Measurements from ENCODE around the gene ITGB4. TPM values are rescaled to one million over a fixed set of nuclear protein-coding genes. Genes with fewer than 3 reads are reported as not detected.

Gene ITGB4
- total RNA-seq, 1 experiment from 2014 or later, result 5.3 TPM

- H2AFZ ChIP-seq (ENCODE audit: low read length), result no peak overlapping the region
- no peaks in the 10 kb centered on the region for H3K23me2 ChIP-seq (ENCODE audit: insufficient read length, low read depth, low read length, poor library complexity, severe bottlenecking)
- peak; percentile 32 for DNase-seq
- no peak overlapping the region for H2AK5ac ChIP-seq (ENCODE audit: insufficient read length, low read length)
- H3K14ac ChIP-seq (ENCODE audit: insufficient read depth, low read length), result no peak overlapping the region
- H4K8ac ChIP-seq (replicated peaks; ENCODE audit: insufficient read length, low read depth, low read length), result no peak overlapping the region
- peak overlapping the region; percentile 9 to 53 (median 34); a peak in 2 of 7 replicates for H3K27ac Mint-ChIP-seq
- H3K27me3 Mint-ChIP-seq (ENCODE audit: low read depth), result peaks cover 2% of the 10 kb centered on the region; the same call in 1 of the 2 replicates
- no CpG with 5 or more reads among the region's 17 CpGs for WGBS (ENCODE audit: extremely low coverage, insufficient read length, low lambda C conversion rate)
- H4K20me1 ChIP-seq (ENCODE audit: control insufficient read depth, insufficient read depth, insufficient read length), result no peaks in the 10 kb centered on the region
- H3K56ac ChIP-seq (ENCODE audit: insufficient read length, low read depth, low read length), result no peak overlapping the region
- H3K79me2 ChIP-seq (ENCODE audit: insufficient read depth, low read length), result no peaks in the 10 kb centered on the region
- H3K27ac ChIP-seq (ENCODE audit: insufficient read length, low read depth, low read length), result no peak overlapping the region
- H3K9me3 ChIP-seq (ENCODE audit: control insufficient read depth, low read depth, low read length), result no peaks in the 10 kb centered on the region
- no peak overlapping the region for H3K4me2 ChIP-seq (ENCODE audit: insufficient read depth, insufficient read length, low read length)
- H4K91ac ChIP-seq (ENCODE audit: insufficient read length, low read depth, low read length), result no peak overlapping the region
- H3K18ac ChIP-seq (ENCODE audit: insufficient read length, low read depth, low read length), result no peak overlapping the region
- H3T11ph ChIP-seq (ENCODE audit: low read length), result no peak overlapping the region
- no peak overlapping the region for H3K9ac ChIP-seq (ENCODE audit: extremely low read depth, insufficient read length, low read length)
- no peak overlapping the region for H4K5ac ChIP-seq (ENCODE audit: insufficient read length, low read depth, low read length)
- no peak overlapping the region for H2BK120ac ChIP-seq (ENCODE audit: low read depth, low read length, poor library complexity, severe bottlenecking)
- TF ChIP-seq, protein P1, sequence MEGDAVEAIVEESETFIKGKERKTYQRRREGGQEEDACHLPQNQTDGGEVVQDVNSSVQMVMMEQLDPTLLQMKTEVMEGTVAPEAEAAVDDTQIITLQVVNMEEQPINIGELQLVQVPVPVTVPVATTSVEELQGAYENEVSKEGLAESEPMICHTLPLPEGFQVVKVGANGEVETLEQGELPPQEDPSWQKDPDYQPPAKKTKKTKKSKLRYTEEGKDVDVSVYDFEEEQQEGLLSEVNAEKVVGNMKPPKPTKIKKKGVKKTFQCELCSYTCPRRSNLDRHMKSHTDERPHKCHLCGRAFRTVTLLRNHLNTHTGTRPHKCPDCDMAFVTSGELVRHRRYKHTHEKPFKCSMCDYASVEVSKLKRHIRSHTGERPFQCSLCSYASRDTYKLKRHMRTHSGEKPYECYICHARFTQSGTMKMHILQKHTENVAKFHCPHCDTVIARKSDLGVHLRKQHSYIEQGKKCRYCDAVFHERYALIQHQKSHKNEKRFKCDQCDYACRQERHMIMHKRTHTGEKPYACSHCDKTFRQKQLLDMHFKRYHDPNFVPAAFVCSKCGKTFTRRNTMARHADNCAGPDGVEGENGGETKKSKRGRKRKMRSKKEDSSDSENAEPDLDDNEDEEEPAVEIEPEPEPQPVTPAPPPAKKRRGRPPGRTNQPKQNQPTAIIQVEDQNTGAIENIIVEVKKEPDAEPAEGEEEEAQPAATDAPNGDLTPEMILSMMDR (conservative IDR thresholded peaks at IDR 0.05), result no peak
- H2BK5ac ChIP-seq (ENCODE audit: insufficient read length, low read length), result no peak overlapping the region
- H2BK15ac ChIP-seq (ENCODE audit: low read depth, low read length), result no peak overlapping the region
- H3K9me3 Mint-ChIP-seq, result no peaks in the 10 kb centered on the region
- H3K79me1 ChIP-seq (ENCODE audit: insufficient read depth, low read depth, low read length, poor library complexity, severe bottlenecking), result no peaks in the 10 kb centered on the region
- peaks cover 13 to 23% of the 10 kb centered on the region in 2 experiments for H3K4me1 Mint-ChIP-seq
- H3K36me3 Mint-ChIP-seq (ENCODE audit: insufficient read depth in 1 of 3, low read depth in 3 of 3), result peaks cover 0 to 7% (median 6%) of the 10 kb centered on the region in 3 experiments; a peak in 5 of 7 replicates
- H3K23ac ChIP-seq (ENCODE audit: insufficient read length, low read depth, low read length), result no peak overlapping the region
- no peaks in the 10 kb centered on the region for H3K4me1 ChIP-seq (ENCODE audit: insufficient read depth, low read length)
- no peak overlapping the region for H2BK20ac ChIP-seq (ENCODE audit: low read depth, low read length, poor library complexity, severe bottlenecking)
- H2BK12ac ChIP-seq (ENCODE audit: insufficient read length, low read depth, low read length), result no peak overlapping the region
- H3K27me3 ChIP-seq (ENCODE audit: insufficient read depth, low read length), result no peaks in the 10 kb centered on the region
- peak overlapping the region in 1 of 2 experiments; percentile 9; a peak in 1 of 5 replicates for H3K4me3 Mint-ChIP-seq
- no peak overlapping the region for H3K4ac ChIP-seq (ENCODE audit: low read depth, low read length)
These were observed 50.3 kb downstream of the ITGB4 start for GRCh38 chr17:75771334-75772281.
